ENCODE measurements around the gene ZNF652.

The ZNF652 gene

DNA sequence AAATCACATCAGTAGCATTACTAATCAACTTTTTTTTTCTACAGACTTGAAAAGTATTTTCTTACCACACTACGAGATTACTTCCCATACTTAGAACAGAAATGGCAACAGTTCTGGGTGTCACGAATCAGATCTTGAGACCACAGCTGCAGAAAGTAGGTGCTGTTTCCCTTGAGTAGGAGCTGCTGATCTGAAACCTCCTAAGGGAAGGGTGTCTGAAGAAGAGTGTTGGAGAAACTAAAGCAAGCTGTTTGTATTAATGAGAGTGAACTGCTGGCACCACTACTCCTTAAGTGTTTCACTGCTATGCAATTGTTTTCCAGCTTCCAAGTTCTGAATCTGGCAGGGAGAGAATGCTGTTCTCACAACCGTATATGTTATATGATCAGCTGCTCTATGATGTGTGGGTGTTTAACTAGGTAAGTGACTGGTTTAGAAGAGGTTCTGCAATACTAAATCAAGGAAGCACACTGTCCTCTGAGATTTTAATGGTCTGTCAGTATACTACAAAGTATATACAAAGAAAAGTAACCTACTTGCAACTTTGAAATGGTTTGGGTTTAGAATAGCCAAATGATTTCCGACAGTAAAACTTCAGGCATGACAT, 3.3 kb downstream of the ZNF652 start:
- DNase-seq (ENCODE audit: low read depth in 2 of 2), result no peak

DNA sequence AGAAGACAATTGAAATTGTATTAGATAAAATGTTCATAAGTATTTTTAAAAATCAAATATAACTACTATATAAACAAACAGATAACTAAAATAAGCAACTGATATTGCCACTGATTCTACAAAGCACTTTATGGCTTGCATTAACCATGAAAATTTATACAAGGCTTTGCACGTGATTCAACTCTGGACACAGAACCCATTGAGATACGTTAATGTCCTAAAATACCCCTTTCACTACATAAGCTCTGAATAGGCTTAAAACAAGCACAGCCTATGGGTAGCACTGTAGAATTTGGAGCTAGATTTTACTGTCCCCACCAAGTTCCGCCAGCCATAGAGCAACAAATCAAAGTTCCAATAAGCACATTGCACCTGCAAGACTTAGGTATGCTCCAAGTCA, 4.5 kb downstream of the ZNF652 start:
- DNase-seq (ENCODE audit: low read depth in 2 of 2), result no peak

DNA sequence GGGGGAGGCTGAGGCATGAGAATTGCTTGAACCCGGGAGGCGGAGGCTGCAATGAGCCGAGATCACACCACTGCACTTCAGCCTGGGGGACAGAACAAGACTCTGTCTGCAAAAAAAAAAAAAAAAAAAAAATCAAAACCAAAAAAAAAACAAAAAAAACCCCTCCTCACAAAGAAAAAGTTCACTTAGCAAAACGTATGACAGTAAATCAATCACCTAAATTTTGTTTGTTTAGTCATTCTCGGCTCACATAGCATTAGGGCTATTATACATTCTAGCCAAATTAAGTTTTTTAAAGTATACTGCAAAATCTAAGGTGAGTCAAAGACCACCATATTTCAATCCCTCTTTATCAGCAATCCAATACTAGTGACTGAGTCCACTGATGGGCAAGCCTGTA, 5.7 kb downstream of the ZNF652 start:
- no peak for DNase-seq (ENCODE audit: low read depth in 2 of 2)

DNA sequence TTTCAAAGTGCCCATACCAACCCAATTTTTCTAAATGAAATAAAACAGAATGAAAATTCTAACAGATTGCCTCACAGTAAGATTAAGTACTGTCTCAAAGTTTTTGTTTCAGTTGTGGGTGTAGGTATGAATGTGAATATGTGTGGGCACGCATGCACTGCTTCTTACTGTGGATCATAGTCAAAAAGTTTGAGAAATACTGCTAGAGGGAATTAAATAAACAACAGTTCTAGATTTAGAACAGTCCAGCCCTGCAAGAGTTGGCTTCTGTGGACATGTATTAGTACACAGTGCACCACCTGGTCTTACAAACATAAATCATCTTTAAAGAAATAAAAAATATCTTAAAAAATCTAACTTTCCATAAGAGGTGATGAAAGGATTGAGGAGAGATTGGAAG, 8.4 kb downstream of the ZNF652 start:
- DNase-seq (ENCODE audit: low read depth in 2 of 2), result no peak

- no peak for DNase-seq (ENCODE audit: low read depth in 2 of 2)
These were observed 9.4 kb downstream of the ZNF652 start for GRCh38 chr17:49352587-49353154.

GRCh38 chr17:49351572-49352140, 10.4 kb downstream of the ZNF652 start:
- DNase-seq (ENCODE audit: low read depth in 2 of 2), result no peak

DNA sequence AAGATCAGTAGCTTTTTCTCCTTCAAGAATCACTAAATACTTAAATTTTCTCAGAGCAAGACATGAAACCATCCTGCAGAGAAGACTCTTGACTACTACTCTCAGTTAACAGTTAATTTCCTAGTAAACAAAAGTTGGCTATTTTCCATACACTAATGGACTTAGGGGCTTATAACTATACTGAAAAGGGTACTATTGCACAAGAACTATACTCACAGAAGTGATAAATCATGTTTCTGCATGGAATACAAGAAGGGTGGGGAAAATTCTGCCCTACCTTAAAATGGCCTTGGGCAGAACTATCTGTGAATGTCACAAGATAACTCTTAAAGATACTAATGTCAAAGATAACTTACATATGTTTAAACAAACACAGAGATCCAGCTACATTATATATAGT, 12.5 kb downstream of the ZNF652 start:
- no peak for DNase-seq (ENCODE audit: low read depth in 2 of 2)

DNA sequence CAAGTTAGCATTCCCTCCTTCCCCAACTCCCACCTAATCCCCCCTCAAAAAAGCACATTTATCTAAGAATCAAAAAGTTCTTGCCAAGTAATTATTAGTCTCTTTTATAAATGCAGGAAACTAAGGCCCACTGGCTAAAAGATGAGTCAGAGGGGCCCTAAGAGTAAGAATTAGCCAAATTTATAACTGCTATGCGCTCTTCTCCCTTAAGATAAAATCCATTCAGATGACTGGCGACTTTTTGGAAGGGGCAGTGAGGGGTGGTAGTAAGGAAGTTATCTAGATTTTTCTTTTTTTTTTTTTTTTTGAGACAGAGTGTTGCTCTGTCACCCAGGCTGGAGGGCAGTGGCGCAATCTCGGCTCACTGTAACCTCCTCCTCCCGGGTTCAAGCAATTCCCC, 17.1 kb downstream of the ZNF652 start:
- no peak for DNase-seq (ENCODE audit: low read depth in 2 of 2)

DNA sequence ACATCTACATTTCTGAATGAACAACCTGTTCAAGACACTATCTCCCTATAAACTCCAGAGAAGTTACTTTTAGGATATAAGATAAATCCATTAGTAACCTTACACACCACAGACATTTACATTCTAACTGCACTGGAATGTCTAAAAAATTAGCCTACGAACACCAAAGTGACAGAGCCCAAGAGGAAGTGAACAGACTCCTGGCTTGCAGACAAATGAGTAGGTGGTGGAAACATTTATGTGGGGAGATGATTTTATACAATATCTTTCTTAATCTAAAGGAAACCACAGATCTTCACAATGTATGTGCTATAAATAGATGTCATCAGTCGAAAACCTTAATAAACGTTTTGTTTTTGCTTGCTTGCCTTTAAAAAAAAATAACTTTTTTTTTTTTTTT, 18.8 kb downstream of the ZNF652 start:
- no peak for DNase-seq (ENCODE audit: low read depth in 2 of 2)

GRCh38 chr17:49342575-49342936, 19.5 kb downstream of the ZNF652 start:
- DNase-seq (ENCODE audit: low read depth in 2 of 2), result no peak

GRCh38 chr17:49341356-49341755, 20.7 kb downstream of the ZNF652 start:
- DNase-seq (ENCODE audit: low read depth in 2 of 2), result no peak

DNA sequence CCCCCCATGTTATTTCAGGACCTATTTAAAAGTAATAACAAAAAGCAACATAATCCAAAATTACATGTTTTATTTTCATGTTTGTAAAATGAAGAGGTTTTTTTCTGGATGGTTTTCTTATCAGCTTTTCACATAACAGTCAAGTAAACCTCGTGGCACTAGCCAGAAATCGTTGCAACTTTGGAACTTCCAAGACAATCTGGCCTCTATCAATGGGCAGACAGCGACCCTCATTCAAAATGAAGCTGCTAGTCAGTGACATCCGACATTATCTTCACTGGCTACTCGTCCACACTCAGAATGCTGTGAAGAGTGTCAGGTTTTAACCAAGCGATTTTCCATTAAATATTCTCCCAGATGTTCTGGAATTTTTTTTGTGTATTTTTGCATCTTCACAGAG, 22.7 kb downstream of the ZNF652 start:
- DNase-seq (ENCODE audit: low read depth in 2 of 2), result no peak

GRCh38 chr17:49338883-49339282, 23.2 kb downstream of the ZNF652 start:
- no peak for DNase-seq (ENCODE audit: low read depth in 2 of 2)

GRCh38 chr17:49337884-49338283, 24.2 kb downstream of the ZNF652 start:
- no peak for DNase-seq (ENCODE audit: low read depth in 2 of 2)

DNA sequence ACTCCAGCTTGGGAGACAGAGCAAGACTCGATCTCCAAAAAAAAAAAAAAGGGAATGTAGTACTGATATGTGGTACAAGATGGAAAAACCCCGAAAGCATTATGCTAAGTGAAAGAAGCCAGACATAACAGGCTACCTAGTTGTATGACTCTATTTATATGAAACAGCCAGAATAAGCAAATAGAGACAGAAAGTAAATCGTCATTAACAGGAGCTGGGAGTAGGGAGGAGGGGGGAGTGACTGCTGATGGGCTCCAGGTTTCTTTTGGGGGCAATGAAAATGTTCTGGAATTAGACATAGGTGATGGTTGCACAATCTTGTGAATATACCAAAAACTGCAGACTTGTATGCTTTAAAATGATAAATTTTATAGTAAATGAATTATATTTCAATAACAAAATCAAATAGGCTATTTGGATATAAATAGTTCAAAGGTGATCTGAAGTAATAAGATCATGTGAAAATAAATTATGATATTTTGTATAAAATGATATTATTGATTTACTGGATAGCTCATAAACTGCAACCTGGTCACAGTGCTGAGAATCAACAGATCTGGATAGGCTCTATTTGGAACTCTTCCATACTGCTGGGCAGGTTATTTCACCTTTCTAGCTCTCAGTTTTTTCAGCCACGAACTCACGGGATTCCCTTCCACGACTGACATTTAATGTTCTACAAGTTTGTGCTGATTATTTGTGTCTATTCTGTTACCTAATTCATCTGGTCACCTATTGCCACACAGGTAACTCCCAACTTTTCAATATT, 27.1 kb downstream of the ZNF652 start:
- no peak for DNase-seq (ENCODE audit: low read depth in 2 of 2)

GRCh38 chr17:49333804-49334203, 28.2 kb downstream of the ZNF652 start:
- DNase-seq (ENCODE audit: low read depth in 2 of 2), result no peak

GRCh38 chr17:49327835-49328784, 33.9 kb downstream of the ZNF652 start:
- no peak for DNase-seq (ENCODE audit: low read depth in 2 of 2)

GRCh38 chr17:49325980-49326379, 36.1 kb downstream of the ZNF652 start:
- no peak for DNase-seq (ENCODE audit: low read depth in 2 of 2)

GRCh38 chr17:49318435-49318965, 43.5 kb downstream of the ZNF652 start:
- DNase-seq (ENCODE audit: low read depth in 2 of 2), result no peak

- no peak for DNase-seq (ENCODE audit: low read depth in 2 of 2)
These were observed 45.0 kb downstream of the ZNF652 start for GRCh38 chr17:49316889-49317675.

GRCh38 chr17:49316258-49316570, 45.8 kb downstream of the ZNF652 start:
- DNase-seq (ENCODE audit: low read depth in 2 of 2), result no peak
